ENCODE results near the gene RAPGEF4. TPM values are rescaled to one million over a fixed set of nuclear protein-coding genes. Genes with fewer than 3 reads are reported as not detected.

RAPGEF4 gene
- total and polyA plus RNA-seq, 7 donors = 0.23 to 7.6 (median 4.2) TPM

GRCh38 chr2:172848519-172848918, 112.9 kb downstream of the RAPGEF4 start:
- TF ChIP-seq EP300 (IDR thresholded peaks at IDR 0.05) (no peak), POLR2AphosphoS5 (IDR thresholded peaks at IDR 0.05) (no peak), CTCF (IDR thresholded peaks at IDR 0.05) (no peak), POLR2A (IDR thresholded peaks at IDR 0.05) (no peak)
- DNase-seq = no peak
- H3K27ac ChIP-seq = no peak overlapping the region
- WGBS, 2 donors = 36 to 70% methylated on average over 2 of the region's 2 CpGs
- H3K9me3 ChIP-seq = no peaks in the 10 kb centered on the region
- intact Hi-C loops (cut with DNase I) = no loop called here
- no peaks in the 10 kb centered on the region for H3K4me1 ChIP-seq
- no peaks in the 10 kb centered on the region for H3K36me3 ChIP-seq
- H3K4me3 ChIP-seq = no peak overlapping the region
- no peaks in the 10 kb centered on the region for H3K27me3 ChIP-seq

GRCh38 chr2:172849519-172850217, 114.0 kb downstream of the RAPGEF4 start:
- Histone ChIP-seq H3K9me3 (no peaks in the 10 kb centered on the region), H3K4me1 (no peaks in the 10 kb centered on the region), H3K4me3 (no peak overlapping the region), H3K36me3 (no peaks in the 10 kb centered on the region), H3K27ac (no peak overlapping the region), H3K27me3 (no peaks in the 10 kb centered on the region)
- no peak for TF ChIP-seq CTCF (IDR thresholded peaks at IDR 0.05)
- no peak for TF ChIP-seq POLR2AphosphoS5 (IDR thresholded peaks at IDR 0.05)
- TF ChIP-seq POLR2A (IDR thresholded peaks at IDR 0.05) = no peak
- TF ChIP-seq EP300 (IDR thresholded peaks at IDR 0.05) = no peak
- WGBS, 2 donors = 76 to 84% methylated on average over 4 of the region's 4 CpGs
- DNase-seq = no peak
- intact Hi-C loops (cut with DNase I) = no loop called here

- H3K36me3 ChIP-seq = no peaks in the 10 kb centered on the region
- DNase-seq = no peak
- H3K27ac ChIP-seq = no peak overlapping the region
- no peaks in the 10 kb centered on the region for H3K9me3 ChIP-seq
- no peak overlapping the region for H3K4me3 ChIP-seq
- no peaks in the 10 kb centered on the region for H3K27me3 ChIP-seq
- H3K4me1 ChIP-seq = peaks cover 0 to 10% (median 3%) of the 10 kb centered on the region in 4 donors
- intact Hi-C loops (cut with DNase I) = no loop called here
- TF ChIP-seq EP300 (IDR thresholded peaks at IDR 0.05) = no peak
- no peak for TF ChIP-seq POLR2A (IDR thresholded peaks at IDR 0.05)
- no peak for TF ChIP-seq CTCF (IDR thresholded peaks at IDR 0.05)
- no peak for TF ChIP-seq POLR2AphosphoS5 (IDR thresholded peaks at IDR 0.05)
These were observed 119.9 kb downstream of the RAPGEF4 start for GRCh38 chr2:172855588-172855987.

- WGBS, 2 donors = 94 to 96% methylated on average over 2 of the region's 2 CpGs
- H3K27ac ChIP-seq = no peak overlapping the region
- peaks cover 0 to 10% (median 3%) of the 10 kb centered on the region in 4 donors for H3K4me1 ChIP-seq
- no peak for TF ChIP-seq CTCF (IDR thresholded peaks at IDR 0.05)
- TF ChIP-seq POLR2AphosphoS5 (IDR thresholded peaks at IDR 0.05) = no peak
- TF ChIP-seq EP300 (IDR thresholded peaks at IDR 0.05) = no peak
- TF ChIP-seq POLR2A (IDR thresholded peaks at IDR 0.05) = no peak
- H3K36me3 ChIP-seq = no peaks in the 10 kb centered on the region
- no peak overlapping the region for H3K4me3 ChIP-seq
- H3K27me3 ChIP-seq = no peaks in the 10 kb centered on the region
- no peaks in the 10 kb centered on the region for H3K9me3 ChIP-seq
- DNase-seq = no peak
- intact Hi-C loops (cut with DNase I) = no loop called here
These were observed 121.0 kb downstream of the RAPGEF4 start for GRCh38 chr2:172856606-172857005.

GRCh38 chr2:172858473-172858745, 122.8 kb downstream of the RAPGEF4 start:
- Histone ChIP-seq H3K4me1 (peaks cover 0 to 10% (median 4%) of the 10 kb centered on the region in 4 donors), H3K27ac (no peak overlapping the region), H3K27me3 (no peaks in the 10 kb centered on the region), H3K9me3 (no peaks in the 10 kb centered on the region), H3K4me3 (no peak overlapping the region), H3K36me3 (no peaks in the 10 kb centered on the region)
- TF ChIP-seq CTCF (IDR thresholded peaks at IDR 0.05) = no peak
- no peak for TF ChIP-seq POLR2AphosphoS5 (IDR thresholded peaks at IDR 0.05)
- TF ChIP-seq EP300 (IDR thresholded peaks at IDR 0.05) = no peak
- no peak for TF ChIP-seq POLR2A (IDR thresholded peaks at IDR 0.05)
- DNase-seq = no peak
- WGBS, 2 donors = 77 to 85% methylated on average over 1 of the region's 1 CpG
- intact Hi-C loops (cut with DNase I) = no loop called here

Data from sigmoid colon (tissue), 7 donors.